K562 (cell line): ENCODE data around the gene PPIF. TPM values are rescaled to one million over a fixed set of nuclear protein-coding genes. Genes with fewer than 3 reads are reported as not detected.

ENCODE experiments used
- ARID2 ChIP-seq: fragments of 450-650 bp; IDR thresholded peaks from 2 replicates; pipeline ENCODE4 v1.6.1; 2017; ENCODE audit warnings: antibody characterized with exemption, mild to moderate bottlenecking
- CCNT2 ChIP-seq: IDR thresholded peaks from 2 replicates; pipeline ENCODE4 v1.6.1; 2011; ENCODE audit warnings: borderline replicate concordance, low read depth, mild to moderate bottlenecking, moderate library complexity, mixed read lengths, low read length; ENCODE audit not compliant: insufficient read length; ENCODE audit errors: extremely low read depth
- COPS2 ChIP-seq: fragments of 450-650 bp; conservative IDR thresholded peaks from 2 replicates; pipeline ENCODE4 v1.6.1; 2016; ENCODE audit warnings: mild to moderate bottlenecking, moderate library complexity
- CTBP1 ChIP-seq: fragments of 450-650 bp; IDR thresholded peaks from 2 replicates; pipeline ENCODE4 v1.6.1; 2016; ENCODE audit warnings: borderline replicate concordance
- ETV5 ChIP-seq: sonication (generic); formaldehyde crosslinking; IDR thresholded peaks from 2 replicates; pipeline ENCODE4 v1.4.0; 2020; ENCODE audit warnings: low read depth, mild to moderate bottlenecking, missing genetic modification reagents
- FOS ChIP-seq: IDR thresholded peaks from 3 replicates; pipeline ENCODE4 v1.6.1; 2011; ENCODE audit not compliant: insufficient read length; ENCODE audit errors: extremely low read depth
- HLTF ChIP-seq: fragments of 450-650 bp; IDR thresholded peaks from 2 replicates; pipeline ENCODE4 v1.6.1; 2016
- KAT2B ChIP-seq: IDR thresholded peaks from one replicate; pipeline ENCODE4 v1.6.1; 2012; ENCODE audit warnings: low read depth, mild to moderate bottlenecking, control low read depth, inconsistent platforms, low read length, moderate library complexity
- KLF13 ChIP-seq: fragments of 450-650 bp; IDR thresholded peaks from 2 replicates; pipeline ENCODE4 v1.6.1; 2016; ENCODE audit warnings: missing genetic modification characterization, low read depth, mild to moderate bottlenecking, missing compliant biosample characterization, moderate library complexity, borderline replicate concordance
- PHF8 ChIP-seq: fragments of 200-600 bp; sonication (generic); IDR thresholded peaks from 2 replicates; pipeline ENCODE4 v1.6.1; 2012; ENCODE audit warnings: mixed run types, mild to moderate bottlenecking, inconsistent platforms, low read length, moderate library complexity, borderline replicate concordance
- RBM22 ChIP-seq: fragments of 200-400 bp; formaldehyde crosslinking; IDR thresholded peaks from 2 replicates; pipeline ENCODE4 v1.6.1; 2018; ENCODE audit warnings: low read length, low read depth; ENCODE audit not compliant: poor library complexity, severe bottlenecking
- SNIP1 ChIP-seq: fragments of 450-650 bp; IDR thresholded peaks from 2 replicates; pipeline ENCODE4 v1.7.1; 2017; ENCODE audit warnings: low read depth, mild to moderate bottlenecking
- ZNF197 ChIP-seq: fragments of 200-800 bp; sonication (Bioruptor generic); IDR thresholded peaks from 2 replicates; pipeline ENCODE4 v1.6.1; 2016; ENCODE audit warnings: low read depth, missing genetic modification characterization, missing compliant biosample characterization
- ZNF311 ChIP-seq: fragments of 250-450 bp; sonication (Bioruptor Pico); IDR thresholded peaks from 2 replicates; pipeline ENCODE4 v1.4.0; 2020; ENCODE audit warnings: mild to moderate bottlenecking, moderate library complexity
- ZNF551 ChIP-seq: fragments of 250-450 bp; sonication (Bioruptor Pico); IDR thresholded peaks from 2 replicates; pipeline ENCODE4 v1.5.0; 2021; ENCODE audit warnings: mild to moderate bottlenecking, moderate library complexity
- ZNF77 ChIP-seq: fragments of 250-450 bp; sonication (Bioruptor Pico); IDR thresholded peaks from 2 replicates; pipeline ENCODE4 v1.5.0; 2020
- polyA plus RNA-seq, 8 experiments: library from polyadenylated mRNA; depleted of rRNA in 4 of 8; stranded (reverse) in 5 of 8; unstranded in 3 of 8; fragments of >200 nt; fragmentation: Nextera tagmentation in 2 of 8; fragmentation: Illumina TruSeq in 1 of 8; extraction: Ambion mirVana in 2 of 8; extraction: Trizol in 1 of 8; gene quantifications; 2 replicates each; pipeline versions ENCODE4 v1.2.1 to v1.2.3, GENCODE V29; 2011 to 2014; ENCODE audit warnings: inconsistent platforms in 1 of 8, missing spikeins in 1 of 8
- total RNA-seq, 7 experiments: library from RNA; depleted of rRNA in 6 of 7; stranded (reverse); fragments of >200 nt in 6 of 7; fragmentation: Illumina TruSeq in 2 of 7; extraction: Trizol in 2 of 7; gene quantifications; 2 replicates each; pipeline versions ENCODE4 v1.2.1 to v1.2.3, GENCODE V29; 2011 to 2021; ENCODE audit warnings: low replicate concordance in 1 of 7
- TF ChIP-seq, protein P1 (sequence below): fragments of 450-650 bp; IDR thresholded peaks from 2 replicates; pipeline ENCODE4 v1.6.1; 2016; ENCODE audit warnings: borderline replicate concordance
- TF ChIP-seq, protein P2 (sequence below), 3 experiments: fragments of 200-800 bp in 1 of 3; fragments of 250-450 bp in 1 of 3; fragments of 450-650 bp in 1 of 3; sonication (Bioruptor Pico) in 1 of 3; sonication (Bioruptor generic) in 1 of 3; formaldehyde crosslinking in 1 of 3; IDR thresholded peaks; 2 replicates each; pipeline versions ENCODE4 v1.6.1 to v1.8.0; 2016 to 2022; ENCODE audit warnings: mild to moderate bottlenecking in 2 of 3, missing genetic modification characterization in 2 of 3, missing compliant biosample characterization in 1 of 3, moderate library complexity in 1 of 3
- TF ChIP-seq, protein P3 (sequence below): sonication (generic); formaldehyde crosslinking; IDR thresholded peaks from 2 replicates; pipeline ENCODE4 v1.9.0; 2022; ENCODE audit warnings: mild to moderate bottlenecking, missing genetic modification reagents
- TF ChIP-seq, protein P4 (sequence below): fragments of 450-650 bp; formaldehyde crosslinking; IDR thresholded peaks from 2 replicates; pipeline ENCODE4 v1.4.0; 2020; ENCODE audit warnings: mild to moderate bottlenecking, moderate library complexity

PPIF gene
- total and polyA plus RNA-seq, 9 of the 15 experiments (the other 6 are each of a cell fraction or from before 2014, with no cell fraction given) = 40.9 to 287 (median 117) TPM

DNA sequence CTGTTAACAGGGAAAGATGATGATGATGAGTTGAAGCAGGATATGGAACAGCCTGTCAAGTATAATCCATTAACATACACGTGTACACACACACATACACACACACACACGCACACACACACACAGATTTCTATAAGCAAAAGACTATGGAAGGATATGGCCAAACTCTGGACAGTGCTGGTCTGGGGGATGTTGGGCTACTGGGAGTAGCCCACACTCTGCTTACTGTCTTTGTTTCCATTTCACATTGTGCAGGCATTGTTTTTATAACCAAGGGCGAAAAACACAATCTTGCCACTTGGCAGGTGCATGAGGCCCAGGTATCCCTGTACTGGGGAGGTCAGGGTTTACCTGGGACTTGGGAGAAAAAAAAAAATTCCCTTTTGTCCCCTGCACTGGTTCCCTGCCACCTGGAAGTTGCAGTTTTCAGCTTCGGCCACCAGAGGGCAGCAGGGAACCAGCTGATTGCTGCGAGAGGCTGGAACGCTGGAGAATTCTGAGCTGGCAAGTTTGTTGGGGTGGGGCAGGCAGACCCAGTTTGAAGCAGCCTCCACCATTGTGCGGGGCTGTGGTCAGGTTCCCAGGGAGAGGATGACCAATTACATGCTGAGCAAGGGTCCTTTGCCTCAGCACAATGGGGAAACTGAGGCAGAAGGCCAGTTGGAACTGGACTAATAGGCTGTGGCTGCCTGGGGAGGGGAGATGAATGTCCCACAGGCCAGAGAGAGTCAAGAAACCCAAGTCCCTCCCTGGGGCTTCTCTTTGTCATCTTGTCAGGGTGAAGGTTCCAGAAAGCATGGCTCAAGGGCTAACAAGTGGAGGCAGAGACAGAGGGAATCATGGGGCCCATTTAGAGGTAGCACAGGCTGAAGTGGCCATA, 27.3 kb downstream of the PPIF start (continued):
- TF ChIP-seq, protein P1, sequence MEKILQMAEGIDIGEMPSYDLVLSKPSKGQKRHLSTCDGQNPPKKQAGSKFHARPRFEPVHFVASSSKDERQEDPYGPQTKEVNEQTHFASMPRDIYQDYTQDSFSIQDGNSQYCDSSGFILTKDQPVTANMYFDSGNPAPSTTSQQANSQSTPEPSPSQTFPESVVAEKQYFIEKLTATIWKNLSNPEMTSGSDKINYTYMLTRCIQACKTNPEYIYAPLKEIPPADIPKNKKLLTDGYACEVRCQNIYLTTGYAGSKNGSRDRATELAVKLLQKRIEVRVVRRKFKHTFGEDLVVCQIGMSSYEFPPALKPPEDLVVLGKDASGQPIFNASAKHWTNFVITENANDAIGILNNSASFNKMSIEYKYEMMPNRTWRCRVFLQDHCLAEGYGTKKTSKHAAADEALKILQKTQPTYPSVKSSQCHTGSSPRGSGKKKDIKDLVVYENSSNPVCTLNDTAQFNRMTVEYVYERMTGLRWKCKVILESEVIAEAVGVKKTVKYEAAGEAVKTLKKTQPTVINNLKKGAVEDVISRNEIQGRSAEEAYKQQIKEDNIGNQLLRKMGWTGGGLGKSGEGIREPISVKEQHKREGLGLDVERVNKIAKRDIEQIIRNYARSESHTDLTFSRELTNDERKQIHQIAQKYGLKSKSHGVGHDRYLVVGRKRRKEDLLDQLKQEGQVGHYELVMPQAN = no peak
- no peak for TF ChIP-seq ZNF197
- TF ChIP-seq, protein P2, sequence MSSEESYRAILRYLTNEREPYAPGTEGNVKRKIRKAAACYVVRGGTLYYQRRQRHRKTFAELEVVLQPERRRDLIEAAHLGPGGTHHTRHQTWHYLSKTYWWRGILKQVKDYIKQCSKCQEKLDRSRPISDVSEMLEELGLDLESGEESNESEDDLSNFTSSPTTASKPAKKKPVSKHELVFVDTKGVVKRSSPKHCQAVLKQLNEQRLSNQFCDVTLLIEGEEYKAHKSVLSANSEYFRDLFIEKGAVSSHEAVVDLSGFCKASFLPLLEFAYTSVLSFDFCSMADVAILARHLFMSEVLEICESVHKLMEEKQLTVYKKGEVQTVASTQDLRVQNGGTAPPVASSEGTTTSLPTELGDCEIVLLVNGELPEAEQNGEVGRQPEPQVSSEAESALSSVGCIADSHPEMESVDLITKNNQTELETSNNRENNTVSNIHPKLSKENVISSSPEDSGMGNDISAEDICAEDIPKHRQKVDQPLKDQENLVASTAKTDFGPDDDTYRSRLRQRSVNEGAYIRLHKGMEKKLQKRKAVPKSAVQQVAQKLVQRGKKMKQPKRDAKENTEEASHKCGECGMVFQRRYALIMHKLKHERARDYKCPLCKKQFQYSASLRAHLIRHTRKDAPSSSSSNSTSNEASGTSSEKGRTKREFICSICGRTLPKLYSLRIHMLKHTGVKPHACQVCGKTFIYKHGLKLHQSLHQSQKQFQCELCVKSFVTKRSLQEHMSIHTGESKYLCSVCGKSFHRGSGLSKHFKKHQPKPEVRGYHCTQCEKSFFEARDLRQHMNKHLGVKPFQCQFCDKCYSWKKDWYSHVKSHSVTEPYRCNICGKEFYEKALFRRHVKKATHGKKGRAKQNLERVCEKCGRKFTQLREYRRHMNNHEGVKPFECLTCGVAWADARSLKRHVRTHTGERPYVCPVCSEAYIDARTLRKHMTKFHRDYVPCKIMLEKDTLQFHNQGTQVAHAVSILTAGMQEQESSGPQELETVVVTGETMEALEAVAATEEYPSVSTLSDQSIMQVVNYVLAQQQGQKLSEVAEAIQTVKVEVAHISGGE (CRISPR knock-in tag; IDR thresholded peaks at IDR 0.05) = no peak
- no peak for TF ChIP-seq FOS
- no peak for TF ChIP-seq CCNT2
- TF ChIP-seq, protein P3, sequence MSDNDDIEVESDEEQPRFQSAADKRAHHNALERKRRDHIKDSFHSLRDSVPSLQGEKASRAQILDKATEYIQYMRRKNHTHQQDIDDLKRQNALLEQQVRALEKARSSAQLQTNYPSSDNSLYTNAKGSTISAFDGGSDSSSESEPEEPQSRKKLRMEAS (CRISPR knock-in tag) = no peak
- TF ChIP-seq ARID2 = peak; percentile 97
- no peak for TF ChIP-seq ZNF77 (CRISPR knock-in tag)
- no peak; the same call in 1 of the 2 replicates for TF ChIP-seq ETV5 (CRISPR knock-in tag)
- TF ChIP-seq, protein P4, sequence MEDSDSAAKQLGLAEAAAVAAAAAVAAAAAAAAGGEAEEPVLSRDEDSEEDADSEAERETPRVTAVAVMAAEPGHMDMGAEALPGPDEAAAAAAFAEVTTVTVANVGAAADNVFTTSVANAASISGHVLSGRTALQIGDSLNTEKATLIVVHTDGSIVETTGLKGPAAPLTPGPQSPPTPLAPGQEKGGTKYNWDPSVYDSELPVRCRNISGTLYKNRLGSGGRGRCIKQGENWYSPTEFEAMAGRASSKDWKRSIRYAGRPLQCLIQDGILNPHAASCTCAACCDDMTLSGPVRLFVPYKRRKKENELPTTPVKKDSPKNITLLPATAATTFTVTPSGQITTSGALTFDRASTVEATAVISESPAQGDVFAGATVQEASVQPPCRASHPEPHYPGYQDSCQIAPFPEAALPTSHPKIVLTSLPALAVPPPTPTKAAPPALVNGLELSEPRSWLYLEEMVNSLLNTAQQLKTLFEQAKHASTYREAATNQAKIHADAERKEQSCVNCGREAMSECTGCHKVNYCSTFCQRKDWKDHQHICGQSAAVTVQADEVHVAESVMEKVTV (CRISPR knock-in tag) = peak; percentile 96
- no peak for TF ChIP-seq SNIP1
- no peak for TF ChIP-seq ZNF311
- TF ChIP-seq COPS2 = no peak
- no peak for TF ChIP-seq RBM22
- no peak for TF ChIP-seq KAT2B
- TF ChIP-seq HLTF = peak; percentile 11; the same call in 1 of the 2 replicates
- peak; percentile 27; the same call in 1 of the 2 replicates for TF ChIP-seq KLF13 (tag)
- no peak for TF ChIP-seq PHF8
- TF ChIP-seq CTBP1 = 0 out of 2 replicates have a peak, but pooled peaks have one; percentile 45
- no peak for TF ChIP-seq ZNF551 (CRISPR knock-in tag)
